ENCODE measurements around the gene CACNA2D4. TPM values are rescaled to one million over a fixed set of nuclear protein-coding genes. Genes with fewer than 3 reads are reported as not detected.

CACNA2D4 gene
- total RNA-seq, 4 donors from 2014 or later = 1.4 to 3.3 (median 3.0) TPM

- no peak overlapping the region for H3K4me3 ChIP-seq
- ATAC-seq = no peak
- no peak for TF ChIP-seq POLR2A (IDR thresholded peaks at IDR 0.05)
- TF ChIP-seq, protein P1, sequence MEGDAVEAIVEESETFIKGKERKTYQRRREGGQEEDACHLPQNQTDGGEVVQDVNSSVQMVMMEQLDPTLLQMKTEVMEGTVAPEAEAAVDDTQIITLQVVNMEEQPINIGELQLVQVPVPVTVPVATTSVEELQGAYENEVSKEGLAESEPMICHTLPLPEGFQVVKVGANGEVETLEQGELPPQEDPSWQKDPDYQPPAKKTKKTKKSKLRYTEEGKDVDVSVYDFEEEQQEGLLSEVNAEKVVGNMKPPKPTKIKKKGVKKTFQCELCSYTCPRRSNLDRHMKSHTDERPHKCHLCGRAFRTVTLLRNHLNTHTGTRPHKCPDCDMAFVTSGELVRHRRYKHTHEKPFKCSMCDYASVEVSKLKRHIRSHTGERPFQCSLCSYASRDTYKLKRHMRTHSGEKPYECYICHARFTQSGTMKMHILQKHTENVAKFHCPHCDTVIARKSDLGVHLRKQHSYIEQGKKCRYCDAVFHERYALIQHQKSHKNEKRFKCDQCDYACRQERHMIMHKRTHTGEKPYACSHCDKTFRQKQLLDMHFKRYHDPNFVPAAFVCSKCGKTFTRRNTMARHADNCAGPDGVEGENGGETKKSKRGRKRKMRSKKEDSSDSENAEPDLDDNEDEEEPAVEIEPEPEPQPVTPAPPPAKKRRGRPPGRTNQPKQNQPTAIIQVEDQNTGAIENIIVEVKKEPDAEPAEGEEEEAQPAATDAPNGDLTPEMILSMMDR (IDR thresholded peaks at IDR 0.05) = no peak
- TF ChIP-seq POLR2AphosphoS5 (IDR thresholded peaks at IDR 0.05) = no peak
- no peak for TF ChIP-seq EP300 (IDR thresholded peaks at IDR 0.05)
- H3K27ac ChIP-seq = no peak overlapping the region
- 90 to 95% methylated on average over 3 to 5 of the region's 16 CpGs for WGBS, 2 donors (ENCODE audit: low coverage in 1 of 2)
- peaks cover 28% of the 10 kb centered on the region for H3K27me3 ChIP-seq
- peaks cover 0 to 12% (median 0%) of the 10 kb centered on the region in 3 donors for H3K4me1 ChIP-seq
- H3K36me3 ChIP-seq = no peaks in the 10 kb centered on the region
- H3K9me3 ChIP-seq = peaks cover 0 to 5% (median 0%) of the 10 kb centered on the region in 3 donors
Observed at GRCh38 chr12:1911598-1912575, 6.6 kb downstream of the CACNA2D4 start.

- H3K27ac ChIP-seq = no peak overlapping the region
- H3K9me3 ChIP-seq = peaks cover 0 to 19% (median 0%) of the 10 kb centered on the region in 3 donors
- no peaks in the 10 kb centered on the region for H3K36me3 ChIP-seq
- H3K27me3 ChIP-seq = peaks cover 28% of the 10 kb centered on the region
- peaks cover 0 to 8% (median 0%) of the 10 kb centered on the region in 3 donors for H3K4me1 ChIP-seq
- no peak for ATAC-seq
- WGBS, 2 donors (ENCODE audit: low coverage in 1 of 2) = 89 to 100% methylated on average over 2 to 3 of the region's 3 CpGs
- no peak overlapping the region for H3K4me3 ChIP-seq
- TF ChIP-seq, protein P1 (IDR thresholded peaks at IDR 0.05) = no peak
- TF ChIP-seq POLR2A (IDR thresholded peaks at IDR 0.05) = no peak
- TF ChIP-seq POLR2AphosphoS5 (IDR thresholded peaks at IDR 0.05) = no peak
- no peak for TF ChIP-seq EP300 (IDR thresholded peaks at IDR 0.05)
Observed at GRCh38 chr12:1910468-1910867, 8.0 kb downstream of the CACNA2D4 start.

- no peak for TF ChIP-seq POLR2A (IDR thresholded peaks at IDR 0.05)
- Histone ChIP-seq H3K27ac (no peak overlapping the region), H3K9me3 (peaks cover 0 to 37% (median 0%) of the 10 kb centered on the region in 3 donors), H3K4me3 (no peak overlapping the region), H3K36me3 (no peaks in the 10 kb centered on the region), H3K27me3 (peaks cover 28% of the 10 kb centered on the region), H3K4me1 (peaks cover 0 to 8% (median 0%) of the 10 kb centered on the region in 3 donors)
- WGBS, 2 donors (ENCODE audit: low coverage in 1 of 2) = 86 to 93% methylated on average over 1 to 3 of the region's 26 CpGs
- no peak for ATAC-seq
Observed at GRCh38 chr12:1908758-1909157, 9.7 kb downstream of the CACNA2D4 start.

DNA sequence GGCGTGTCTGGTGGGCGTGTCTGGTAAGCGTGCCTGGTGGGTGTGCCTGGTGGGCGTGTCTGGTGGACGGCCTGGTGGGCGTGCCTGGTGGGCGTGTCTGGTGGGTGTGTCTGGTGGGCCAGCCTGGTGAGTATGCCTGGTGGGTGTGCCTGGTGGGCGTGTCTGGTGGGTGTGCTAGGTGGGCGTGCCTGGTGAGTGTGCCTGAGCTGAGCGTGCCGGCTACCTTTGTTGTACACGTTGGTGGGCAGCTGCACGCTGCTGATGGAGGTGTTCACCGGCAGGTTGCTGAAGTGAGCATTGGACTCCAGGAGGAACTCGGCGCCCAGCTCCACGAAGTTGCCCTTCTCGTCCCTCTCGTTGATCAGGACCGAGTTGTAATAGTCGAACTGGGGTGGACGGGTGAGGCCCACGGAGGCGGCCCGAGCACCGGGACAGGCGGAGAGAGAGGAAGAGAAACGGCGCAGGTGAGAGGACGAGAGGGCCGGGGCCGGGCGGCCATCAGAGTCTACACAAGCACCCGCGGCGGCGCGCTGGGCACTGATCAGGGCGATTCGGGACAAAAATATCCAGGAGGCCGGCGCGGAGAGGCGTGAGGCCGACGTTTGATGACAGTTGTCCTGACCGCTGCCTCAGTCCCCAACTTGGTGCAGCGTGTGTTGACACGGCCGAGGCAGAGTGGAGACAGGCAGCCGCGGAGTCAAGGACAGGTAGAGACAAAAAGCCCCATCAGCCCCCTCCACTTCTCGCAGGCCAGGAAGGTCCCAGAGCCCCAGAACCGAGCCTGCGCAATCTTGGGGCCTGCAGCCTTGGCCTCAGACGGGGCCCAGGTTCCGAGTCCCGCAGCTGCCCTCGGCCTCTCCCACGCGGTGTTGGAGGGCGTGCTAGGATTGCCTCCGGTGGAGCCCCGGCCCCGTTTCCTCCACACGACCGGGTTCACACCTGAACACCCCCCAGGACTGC, 10.5 kb downstream of the CACNA2D4 start:
- no peak for ATAC-seq
- H3K9me3 ChIP-seq = peaks cover 0 to 43% (median 0%) of the 10 kb centered on the region in 3 donors
- H3K4me3 ChIP-seq = peak overlapping the region in 1 of 2 donors; percentile 20
- H3K36me3 ChIP-seq = no peaks in the 10 kb centered on the region
- no peak overlapping the region for H3K27ac ChIP-seq
- 23 to 90% methylated on average over 2 to 6 of the region's 67 CpGs for WGBS, 2 donors (ENCODE audit: low coverage in 1 of 2)
- TF ChIP-seq POLR2AphosphoS5 (IDR thresholded peaks at IDR 0.05) = no peak
- no peak for TF ChIP-seq EP300 (IDR thresholded peaks at IDR 0.05)
- no peak for TF ChIP-seq POLR2A (IDR thresholded peaks at IDR 0.05)
- TF ChIP-seq, protein P1 (IDR thresholded peaks at IDR 0.05) = no peak
- peaks cover 28% of the 10 kb centered on the region for H3K27me3 ChIP-seq
- peaks cover 0 to 8% (median 0%) of the 10 kb centered on the region in 3 donors for H3K4me1 ChIP-seq

DNA sequence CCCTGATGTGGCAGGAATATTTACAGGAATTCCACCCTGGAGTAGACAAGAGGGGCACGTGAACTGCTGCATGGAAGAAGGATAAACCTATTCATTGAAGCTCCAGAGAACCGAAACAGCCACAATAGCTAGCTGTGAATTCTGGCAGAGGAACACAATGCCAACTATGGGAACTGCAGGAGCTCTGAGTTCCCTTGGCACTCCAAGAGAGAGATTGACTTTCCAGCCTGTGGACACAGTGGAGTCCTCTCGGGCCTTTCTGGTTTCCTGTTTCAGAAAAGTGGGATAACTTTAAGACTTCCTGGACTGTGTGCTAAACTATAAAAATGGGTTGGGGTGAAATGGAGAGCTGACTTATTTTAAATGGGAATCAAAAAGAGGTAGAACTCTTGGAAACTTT, 11.9 kb downstream of the CACNA2D4 start:
- Histone ChIP-seq H3K4me3 (no peak overlapping the region), H3K36me3 (no peaks in the 10 kb centered on the region), H3K9me3 (peaks cover 0 to 55% (median 0%) of the 10 kb centered on the region in 3 donors), H3K27ac (no peak overlapping the region), H3K4me1 (peaks cover 0 to 8% (median 0%) of the 10 kb centered on the region in 3 donors), H3K27me3 (peaks cover 28% of the 10 kb centered on the region)
- 47 to 48% methylated on average over 3 of the region's 3 CpGs for WGBS, 2 donors (ENCODE audit: low coverage in 1 of 2)
- ATAC-seq = no peak
- TF ChIP-seq POLR2AphosphoS5 (IDR thresholded peaks at IDR 0.05) (no peak), EP300 (IDR thresholded peaks at IDR 0.05) (no peak), POLR2A (IDR thresholded peaks at IDR 0.05) (no peak)
- TF ChIP-seq, protein P1 (IDR thresholded peaks at IDR 0.05) = no peak

All from gastroesophageal sphincter (tissue), 4 donors.